Osteoblast (primary cell): ENCODE measurements around the gene GSTM1. TPM values are rescaled to one million over a fixed set of nuclear protein-coding genes. Genes with fewer than 3 reads are reported as not detected.
A peak's percentile ranks its signal among the peaks of the same experiment; 100 is the strongest.

Source experiments
- DNase-seq: peaks from one replicate; pipeline ENCODE4 v3.0.0; 2011; ENCODE audit warnings: low spot score, mixed read lengths; ENCODE audit not compliant: insufficient read length; ENCODE audit errors: missing footprints
- H2AFZ ChIP-seq: 2 replicates; pipeline ENCODE4 v1.6.0; 2011; ENCODE audit warnings: mild to moderate bottlenecking, low read length
- H3K27ac ChIP-seq: 2 replicates; pipeline ENCODE4 v1.5.1; 2011; ENCODE audit warnings: mild to moderate bottlenecking, low read depth, low read length, moderate library complexity
- H3K27me3 ChIP-seq: 2 replicates; pipeline ENCODE4 v1.6.0; 2012; ENCODE audit warnings: mild to moderate bottlenecking, control low read depth, inconsistent platforms, low read length, moderate library complexity; ENCODE audit not compliant: insufficient read depth
- H3K36me3 ChIP-seq: 2 replicates; pipeline ENCODE4 v1.5.1; 2011; ENCODE audit warnings: mild to moderate bottlenecking, low read length, control low read depth, moderate library complexity; ENCODE audit not compliant: insufficient read depth
- H3K4me1 ChIP-seq: 2 replicates; pipeline ENCODE4 v1.5.1; 2011; ENCODE audit warnings: mild to moderate bottlenecking, low read length, control low read depth, moderate library complexity; ENCODE audit not compliant: insufficient read depth
- H3K4me2 ChIP-seq: 2 replicates; pipeline ENCODE4 v1.6.0; 2011; ENCODE audit warnings: mild to moderate bottlenecking, low read length; ENCODE audit not compliant: insufficient read depth
- H3K4me3 ChIP-seq: fragments of 200-600 bp; sonication (generic); 3 replicates; pipeline ENCODE4 v1.5.1; 2012; ENCODE audit warnings: mild to moderate bottlenecking, low read length, inconsistent platforms; ENCODE audit not compliant: insufficient read depth
- H3K79me2 ChIP-seq: 2 replicates; pipeline ENCODE4 v1.6.0; 2012; ENCODE audit warnings: mild to moderate bottlenecking, low read length, control low read depth, inconsistent platforms; ENCODE audit not compliant: insufficient read depth
- H3K9me3 ChIP-seq: 2 replicates; pipeline ENCODE4 v1.5.1; 2011; ENCODE audit warnings: low read depth, low read length, control low read depth
- H4K20me1 ChIP-seq: 2 replicates; pipeline ENCODE4 v1.6.0; 2012; ENCODE audit warnings: mild to moderate bottlenecking, low read length, control low read depth; ENCODE audit not compliant: insufficient read depth
- total RNA-seq: library from RNA; depleted of rRNA; stranded (reverse); fragments of >200 nt; gene quantifications from 2 replicates; pipeline ENCODE4 v1.2.3, GENCODE V29; 2012
- TF ChIP-seq, protein P1 (sequence below): IDR thresholded peaks from 2 replicates; pipeline ENCODE4 v1.5.1; 2011; ENCODE audit warnings: mild to moderate bottlenecking, low read depth, low read length, moderate library complexity; ENCODE audit errors: extremely low read depth

Gene GSTM1
- total RNA-seq, 1 donor: not detected

DNA sequence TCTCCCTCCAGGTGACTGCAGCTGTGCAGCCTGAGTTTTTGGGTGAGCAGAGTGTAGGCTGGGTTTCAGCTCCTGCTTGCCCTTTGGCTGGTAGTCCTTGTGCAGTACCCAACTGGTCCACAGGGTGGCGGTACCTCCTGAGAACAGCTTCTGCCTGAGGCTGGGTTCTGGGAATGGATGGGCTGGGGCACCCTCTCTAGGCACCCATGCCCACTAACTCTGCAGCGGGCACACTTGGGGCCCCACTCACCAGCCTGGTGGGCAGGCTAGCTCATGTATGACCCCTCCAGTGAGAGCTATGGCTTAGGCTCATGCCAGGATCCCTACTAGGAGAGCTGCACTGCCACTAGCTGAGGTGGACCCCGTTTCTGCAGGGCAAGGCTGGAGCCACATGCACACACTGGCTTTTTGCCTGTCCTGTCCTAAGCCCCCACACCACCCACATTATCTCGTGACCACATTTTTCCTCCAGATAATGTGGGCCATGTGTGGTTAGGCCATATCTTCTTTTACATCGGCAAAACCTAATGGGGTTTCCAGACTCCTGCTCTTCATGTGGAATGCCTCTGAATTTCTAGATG lies 47.2 kb upstream of the GSTM1 start:
- peak; percentile 94 for DNase-seq
- Histone ChIP-seq H3K4me2 (no peak overlapping the region), H3K9me3 (no peaks in the 10 kb centered on the region), H3K27ac (no peak overlapping the region), H2AFZ (no peak overlapping the region), H3K4me3 (no peak overlapping the region), H3K79me2 (no peaks in the 10 kb centered on the region), H4K20me1 (no peaks in the 10 kb centered on the region), H3K27me3 (no peaks in the 10 kb centered on the region), H3K4me1 (peaks cover 16% of the 10 kb centered on the region), H3K36me3 (no peaks in the 10 kb centered on the region)
- TF ChIP-seq, protein P1, sequence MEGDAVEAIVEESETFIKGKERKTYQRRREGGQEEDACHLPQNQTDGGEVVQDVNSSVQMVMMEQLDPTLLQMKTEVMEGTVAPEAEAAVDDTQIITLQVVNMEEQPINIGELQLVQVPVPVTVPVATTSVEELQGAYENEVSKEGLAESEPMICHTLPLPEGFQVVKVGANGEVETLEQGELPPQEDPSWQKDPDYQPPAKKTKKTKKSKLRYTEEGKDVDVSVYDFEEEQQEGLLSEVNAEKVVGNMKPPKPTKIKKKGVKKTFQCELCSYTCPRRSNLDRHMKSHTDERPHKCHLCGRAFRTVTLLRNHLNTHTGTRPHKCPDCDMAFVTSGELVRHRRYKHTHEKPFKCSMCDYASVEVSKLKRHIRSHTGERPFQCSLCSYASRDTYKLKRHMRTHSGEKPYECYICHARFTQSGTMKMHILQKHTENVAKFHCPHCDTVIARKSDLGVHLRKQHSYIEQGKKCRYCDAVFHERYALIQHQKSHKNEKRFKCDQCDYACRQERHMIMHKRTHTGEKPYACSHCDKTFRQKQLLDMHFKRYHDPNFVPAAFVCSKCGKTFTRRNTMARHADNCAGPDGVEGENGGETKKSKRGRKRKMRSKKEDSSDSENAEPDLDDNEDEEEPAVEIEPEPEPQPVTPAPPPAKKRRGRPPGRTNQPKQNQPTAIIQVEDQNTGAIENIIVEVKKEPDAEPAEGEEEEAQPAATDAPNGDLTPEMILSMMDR: peak; percentile 90

DNA sequence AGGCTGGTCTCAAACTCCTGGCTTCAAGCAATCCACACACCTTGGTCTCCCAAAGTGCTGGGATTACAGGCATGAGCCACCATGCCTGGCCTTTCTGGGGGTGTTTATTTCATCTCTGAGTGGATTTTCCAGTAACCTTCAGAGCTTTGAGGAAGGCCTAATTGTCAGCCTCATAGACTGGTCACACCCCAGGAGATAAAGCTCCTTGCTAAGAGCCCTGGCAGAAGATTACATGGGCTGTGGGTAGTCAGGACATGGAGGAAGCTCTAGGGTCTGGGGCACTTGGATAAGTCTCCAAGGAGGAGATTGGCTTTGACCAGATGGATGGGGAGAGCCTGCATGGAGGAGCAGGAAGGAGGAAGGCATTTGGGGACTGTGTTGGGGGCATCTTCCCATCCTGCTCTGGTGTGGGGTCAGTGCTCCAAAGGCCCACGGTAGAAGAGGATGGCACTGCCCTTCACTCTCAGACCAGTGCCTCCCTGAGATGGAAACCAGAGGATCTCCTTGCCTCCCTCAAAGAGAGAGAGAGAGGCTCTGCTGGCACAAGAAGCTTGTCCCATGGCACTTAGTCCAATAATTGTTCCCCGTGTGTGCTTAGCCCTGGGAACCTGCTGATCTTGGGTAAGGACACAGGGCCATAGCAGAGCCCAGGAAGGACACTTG lies 46.4 kb upstream of the GSTM1 start:
- Histone ChIP-seq H3K9me3 (no peaks in the 10 kb centered on the region), H4K20me1 (no peaks in the 10 kb centered on the region), H3K4me1 (peaks cover 11% of the 10 kb centered on the region), H3K27ac (no peak overlapping the region), H2AFZ (no peak overlapping the region), H3K27me3 (no peaks in the 10 kb centered on the region), H3K79me2 (no peaks in the 10 kb centered on the region), H3K36me3 (no peaks in the 10 kb centered on the region), H3K4me2 (no peak overlapping the region), H3K4me3 (no peak overlapping the region)
- no peak for DNase-seq
- TF ChIP-seq, protein P1: no peak

DNA sequence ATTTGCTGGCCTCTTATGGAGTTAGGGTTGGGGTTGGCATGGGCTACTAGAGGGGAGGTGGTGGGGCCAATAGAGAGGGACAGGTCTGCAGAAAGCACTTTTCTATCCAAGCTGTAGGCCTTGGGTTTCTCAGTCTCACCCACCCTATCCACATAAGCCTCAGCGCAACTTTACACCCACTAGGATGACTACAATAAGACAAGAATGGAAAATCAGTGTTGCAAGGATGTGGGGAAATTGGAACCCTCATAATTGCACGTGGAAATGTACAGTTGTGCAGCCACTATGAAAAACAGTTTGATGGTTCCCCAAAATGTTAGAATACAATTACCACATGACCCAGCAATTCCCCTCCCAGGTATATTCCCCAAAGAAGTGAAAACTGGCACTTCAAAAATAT lies 45.8 kb upstream of the GSTM1 start:
- H3K27me3 ChIP-seq: no peaks in the 10 kb centered on the region
- no peak overlapping the region for H2AFZ ChIP-seq
- H4K20me1 ChIP-seq: no peaks in the 10 kb centered on the region
- H3K27ac ChIP-seq: no peak overlapping the region
- DNase-seq: no peak
- TF ChIP-seq, protein P1: no peak
- no peaks in the 10 kb centered on the region for H3K9me3 ChIP-seq
- H3K4me1 ChIP-seq: peaks cover 4% of the 10 kb centered on the region
- H3K4me3 ChIP-seq: no peak overlapping the region
- no peak overlapping the region for H3K4me2 ChIP-seq
- H3K79me2 ChIP-seq: no peaks in the 10 kb centered on the region
- H3K36me3 ChIP-seq: no peaks in the 10 kb centered on the region

DNA sequence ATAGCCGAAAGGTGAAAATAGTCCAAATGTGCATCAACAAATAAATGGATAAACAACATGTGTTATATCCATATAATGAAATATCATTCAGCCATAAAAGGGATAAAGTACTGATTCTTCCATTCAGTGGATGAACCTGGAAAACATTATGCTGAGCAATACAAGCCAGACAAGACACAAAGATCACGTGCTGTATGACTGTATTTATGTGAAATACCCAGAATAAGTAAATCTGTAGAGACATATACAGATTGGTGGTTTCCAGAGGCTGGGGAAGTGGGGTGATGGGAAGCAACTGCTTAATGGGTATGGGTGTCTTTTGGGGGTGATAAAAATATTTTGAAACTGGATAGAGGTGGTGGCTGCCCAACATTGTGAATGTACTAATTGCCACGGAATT lies 45.0 kb upstream of the GSTM1 start:
- Histone ChIP-seq H4K20me1 (no peaks in the 10 kb centered on the region), H3K4me3 (no peak overlapping the region), H3K36me3 (no peaks in the 10 kb centered on the region), H2AFZ (no peak overlapping the region), H3K27ac (no peak overlapping the region), H3K4me2 (no peak overlapping the region), H3K9me3 (no peaks in the 10 kb centered on the region), H3K27me3 (no peaks in the 10 kb centered on the region), H3K4me1 (peaks cover 4% of the 10 kb centered on the region), H3K79me2 (no peaks in the 10 kb centered on the region)
- TF ChIP-seq, protein P1: no peak
- DNase-seq: no peak
